Measurements from ENCODE around the gene HSP90B1. TPM values are rescaled to one million over a fixed set of nuclear protein-coding genes. Genes with fewer than 3 reads are reported as not detected.
A peak's percentile ranks its signal among the peaks of the same experiment; 100 is the strongest.

Gene HSP90B1
- total and polyA plus RNA-seq, 2 of the 13 experiments (the other 11 are each of a cell fraction or from before 2014, with no cell fraction given), result 800 to 954 TPM

DNA sequence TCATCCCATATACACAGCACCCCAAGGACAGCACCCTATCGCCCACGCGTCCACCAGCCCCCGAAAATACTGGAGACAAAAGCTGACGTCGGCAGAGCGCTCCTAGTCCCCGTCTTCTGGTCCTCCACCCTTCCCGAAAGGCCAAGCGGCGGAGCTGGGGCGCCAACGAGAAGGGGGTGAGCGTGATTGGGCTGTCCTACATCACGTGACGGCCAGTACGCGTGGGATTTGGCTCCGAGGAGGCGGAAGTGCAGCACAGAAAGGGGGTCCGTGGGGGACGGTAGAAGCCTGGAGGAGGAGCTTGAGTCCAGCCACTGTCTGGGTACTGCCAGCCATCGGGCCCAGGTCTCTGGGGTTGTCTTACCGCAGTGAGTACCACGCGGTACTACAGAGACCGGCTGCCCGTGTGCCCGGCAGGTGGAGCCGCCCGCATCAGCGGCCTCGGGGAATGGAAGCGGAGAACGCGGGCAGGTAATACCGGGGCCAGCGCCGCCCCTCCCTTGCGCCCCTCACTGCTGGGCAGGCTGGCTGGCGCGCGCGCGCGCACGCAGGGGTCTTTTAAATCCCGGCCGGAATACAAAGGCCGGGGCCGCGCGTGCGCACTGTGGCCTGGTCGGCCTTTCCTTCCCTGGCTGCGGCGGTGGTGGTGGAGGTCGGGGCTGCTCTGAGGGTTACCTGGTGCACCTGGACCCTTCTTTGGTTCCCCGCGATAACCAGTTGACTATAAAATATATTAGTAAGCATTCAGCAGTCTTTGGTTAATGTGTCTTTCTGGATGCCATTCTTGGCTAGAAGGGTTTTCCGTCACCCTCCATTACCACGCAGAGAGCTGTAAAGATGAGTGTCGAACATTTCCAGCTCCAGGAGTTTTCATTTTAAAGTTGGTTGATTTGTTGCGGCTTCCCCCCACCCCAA lies 35.6 kb downstream of the HSP90B1 start, which contains the start of gene TDG (continued):
- TF ChIP-seq, protein P1, sequence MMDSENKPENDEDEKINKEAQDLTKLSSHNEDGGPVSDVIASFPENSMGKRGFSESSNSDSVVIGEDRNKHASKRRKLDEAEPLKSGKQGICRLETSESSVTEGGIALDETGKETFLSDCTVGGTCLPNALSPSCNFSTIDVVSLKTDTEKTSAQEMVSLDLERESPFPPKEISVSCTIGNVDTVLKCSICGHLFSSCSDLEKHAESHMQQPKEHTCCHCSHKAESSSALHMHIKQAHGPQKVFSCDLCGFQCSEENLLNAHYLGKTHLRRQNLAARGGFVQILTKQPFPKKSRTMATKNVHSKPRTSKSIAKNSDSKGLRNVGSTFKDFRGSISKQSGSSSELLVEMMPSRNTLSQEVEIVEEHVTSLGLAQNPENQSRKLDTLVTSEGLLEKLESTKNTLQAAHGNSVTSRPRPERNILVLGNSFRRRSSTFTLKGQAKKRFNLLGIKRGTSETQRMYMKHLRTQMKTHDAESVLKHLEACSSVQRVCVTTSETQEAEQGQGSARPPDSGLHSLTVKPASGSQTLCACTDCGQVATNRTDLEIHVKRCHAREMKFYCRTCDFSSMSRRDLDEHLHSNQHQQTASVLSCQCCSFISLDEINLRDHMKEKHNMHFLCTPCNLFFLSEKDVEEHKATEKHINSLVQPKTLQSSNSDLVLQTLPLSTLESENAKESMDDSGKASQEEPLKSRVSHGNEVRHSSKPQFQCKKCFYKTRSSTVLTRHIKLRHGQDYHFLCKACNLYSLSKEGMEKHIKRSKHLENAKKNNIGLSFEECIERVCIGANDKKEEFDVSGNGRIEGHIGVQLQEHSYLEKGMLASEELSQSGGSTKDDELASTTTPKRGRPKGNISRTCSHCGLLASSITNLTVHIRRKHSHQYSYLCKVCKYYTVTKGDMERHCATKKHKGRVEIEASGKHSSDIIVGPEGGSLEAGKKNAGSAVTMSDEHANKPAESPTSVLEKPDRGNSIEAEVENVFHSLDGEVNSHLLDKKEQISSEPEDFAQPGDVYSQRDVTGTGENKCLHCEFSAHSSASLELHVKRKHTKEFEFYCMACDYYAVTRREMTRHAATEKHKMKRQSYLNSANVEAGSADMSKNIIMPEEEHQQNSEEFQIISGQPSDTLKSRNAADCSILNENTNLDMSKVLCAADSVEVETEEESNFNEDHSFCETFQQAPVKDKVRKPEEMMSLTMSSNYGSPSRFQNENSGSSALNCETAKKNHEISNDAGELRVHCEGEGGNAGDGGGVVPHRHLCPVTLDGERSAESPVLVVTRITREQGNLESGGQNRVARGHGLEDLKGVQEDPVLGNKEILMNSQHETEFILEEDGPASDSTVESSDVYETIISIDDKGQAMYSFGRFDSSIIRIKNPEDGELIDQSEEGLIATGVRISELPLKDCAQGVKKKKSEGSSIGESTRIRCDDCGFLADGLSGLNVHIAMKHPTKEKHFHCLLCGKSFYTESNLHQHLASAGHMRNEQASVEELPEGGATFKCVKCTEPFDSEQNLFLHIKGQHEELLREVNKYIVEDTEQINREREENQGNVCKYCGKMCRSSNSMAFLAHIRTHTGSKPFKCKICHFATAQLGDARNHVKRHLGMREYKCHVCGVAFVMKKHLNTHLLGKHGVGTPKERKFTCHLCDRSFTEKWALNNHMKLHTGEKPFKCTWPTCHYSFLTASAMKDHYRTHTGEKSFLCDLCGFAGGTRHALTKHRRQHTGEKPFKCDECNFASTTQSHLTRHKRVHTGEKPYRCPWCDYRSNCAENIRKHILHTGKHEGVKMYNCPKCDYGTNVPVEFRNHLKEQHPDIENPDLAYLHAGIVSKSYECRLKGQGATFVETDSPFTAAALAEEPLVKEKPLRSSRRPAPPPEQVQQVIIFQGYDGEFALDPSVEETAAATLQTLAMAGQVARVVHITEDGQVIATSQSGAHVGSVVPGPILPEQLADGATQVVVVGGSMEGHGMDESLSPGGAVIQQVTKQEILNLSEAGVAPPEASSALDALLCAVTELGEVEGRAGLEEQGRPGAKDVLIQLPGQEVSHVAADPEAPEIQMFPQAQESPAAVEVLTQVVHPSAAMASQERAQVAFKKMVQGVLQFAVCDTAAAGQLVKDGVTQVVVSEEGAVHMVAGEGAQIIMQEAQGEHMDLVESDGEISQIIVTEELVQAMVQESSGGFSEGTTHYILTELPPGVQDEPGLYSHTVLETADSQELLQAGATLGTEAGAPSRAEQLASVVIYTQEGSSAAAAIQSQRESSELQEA (CRISPR knock-in tag; IDR thresholded peaks at IDR 0.05; ENCODE audit: not compliant biosample characterization), result peak; percentile 91
- peak; percentile 39 for TF ChIP-seq RXRB (CRISPR knock-in tag; IDR thresholded peaks at IDR 0.05; ENCODE audit: borderline replicate concordance)
- TF ChIP-seq, protein P2, sequence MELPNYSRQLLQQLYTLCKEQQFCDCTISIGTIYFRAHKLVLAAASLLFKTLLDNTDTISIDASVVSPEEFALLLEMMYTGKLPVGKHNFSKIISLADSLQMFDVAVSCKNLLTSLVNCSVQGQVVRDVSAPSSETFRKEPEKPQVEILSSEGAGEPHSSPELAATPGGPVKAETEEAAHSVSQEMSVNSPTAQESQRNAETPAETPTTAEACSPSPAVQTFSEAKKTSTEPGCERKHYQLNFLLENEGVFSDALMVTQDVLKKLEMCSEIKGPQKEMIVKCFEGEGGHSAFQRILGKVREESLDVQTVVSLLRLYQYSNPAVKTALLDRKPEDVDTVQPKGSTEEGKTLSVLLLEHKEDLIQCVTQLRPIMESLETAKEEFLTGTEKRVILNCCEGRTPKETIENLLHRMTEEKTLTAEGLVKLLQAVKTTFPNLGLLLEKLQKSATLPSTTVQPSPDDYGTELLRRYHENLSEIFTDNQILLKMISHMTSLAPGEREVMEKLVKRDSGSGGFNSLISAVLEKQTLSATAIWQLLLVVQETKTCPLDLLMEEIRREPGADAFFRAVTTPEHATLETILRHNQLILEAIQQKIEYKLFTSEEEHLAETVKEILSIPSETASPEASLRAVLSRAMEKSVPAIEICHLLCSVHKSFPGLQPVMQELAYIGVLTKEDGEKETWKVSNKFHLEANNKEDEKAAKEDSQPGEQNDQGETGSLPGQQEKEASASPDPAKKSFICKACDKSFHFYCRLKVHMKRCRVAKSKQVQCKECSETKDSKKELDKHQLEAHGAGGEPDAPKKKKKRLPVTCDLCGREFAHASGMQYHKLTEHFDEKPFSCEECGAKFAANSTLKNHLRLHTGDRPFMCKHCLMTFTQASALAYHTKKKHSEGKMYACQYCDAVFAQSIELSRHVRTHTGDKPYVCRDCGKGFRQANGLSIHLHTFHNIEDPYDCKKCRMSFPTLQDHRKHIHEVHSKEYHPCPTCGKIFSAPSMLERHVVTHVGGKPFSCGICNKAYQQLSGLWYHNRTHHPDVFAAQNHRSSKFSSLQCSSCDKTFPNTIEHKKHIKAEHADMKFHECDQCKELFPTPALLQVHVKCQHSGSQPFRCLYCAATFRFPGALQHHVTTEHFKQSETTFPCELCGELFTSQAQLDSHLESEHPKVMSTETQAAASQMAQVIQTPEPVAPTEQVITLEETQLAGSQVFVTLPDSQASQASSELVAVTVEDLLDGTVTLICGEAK (IDR thresholded peaks at IDR 0.05), result peak; percentile 66
- TF ChIP-seq, protein P2 (CRISPR knock-in tag; IDR thresholded peaks at IDR 0.05), result peak; percentile 42; the same call in 1 of the 2 replicates
- TF ChIP-seq, protein P3, sequence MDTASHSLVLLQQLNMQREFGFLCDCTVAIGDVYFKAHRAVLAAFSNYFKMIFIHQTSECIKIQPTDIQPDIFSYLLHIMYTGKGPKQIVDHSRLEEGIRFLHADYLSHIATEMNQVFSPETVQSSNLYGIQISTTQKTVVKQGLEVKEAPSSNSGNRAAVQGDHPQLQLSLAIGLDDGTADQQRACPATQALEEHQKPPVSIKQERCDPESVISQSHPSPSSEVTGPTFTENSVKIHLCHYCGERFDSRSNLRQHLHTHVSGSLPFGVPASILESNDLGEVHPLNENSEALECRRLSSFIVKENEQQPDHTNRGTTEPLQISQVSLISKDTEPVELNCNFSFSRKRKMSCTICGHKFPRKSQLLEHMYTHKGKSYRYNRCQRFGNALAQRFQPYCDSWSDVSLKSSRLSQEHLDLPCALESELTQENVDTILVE (CRISPR knock-in tag; IDR thresholded peaks at IDR 0.05), result peak; percentile 78
- TF ChIP-seq, protein P4, sequence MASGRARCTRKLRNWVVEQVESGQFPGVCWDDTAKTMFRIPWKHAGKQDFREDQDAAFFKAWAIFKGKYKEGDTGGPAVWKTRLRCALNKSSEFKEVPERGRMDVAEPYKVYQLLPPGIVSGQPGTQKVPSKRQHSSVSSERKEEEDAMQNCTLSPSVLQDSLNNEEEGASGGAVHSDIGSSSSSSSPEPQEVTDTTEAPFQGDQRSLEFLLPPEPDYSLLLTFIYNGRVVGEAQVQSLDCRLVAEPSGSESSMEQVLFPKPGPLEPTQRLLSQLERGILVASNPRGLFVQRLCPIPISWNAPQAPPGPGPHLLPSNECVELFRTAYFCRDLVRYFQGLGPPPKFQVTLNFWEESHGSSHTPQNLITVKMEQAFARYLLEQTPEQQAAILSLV (CRISPR knock-in tag; IDR thresholded peaks at IDR 0.05; ENCODE audit: borderline replicate concordance), result peak; percentile 94
